Nephron progenitor cell (in vitro differentiated cells): ENCODE data around the gene SRGAP3.

Experiments used
- DNase-seq: peaks from one replicate; pipeline ENCODE4 v3.0.0; 2021
- H3K27ac Mint-ChIP-seq: 2 replicates; pipeline ENCODE4 v1.8.0; 2021; ENCODE audit warnings: mild to moderate bottlenecking, moderate library complexity, mixed read lengths
- H3K27me3 Mint-ChIP-seq: 2 replicates; pipeline ENCODE4 v1.8.0; 2021; ENCODE audit warnings: mild to moderate bottlenecking, low read depth, mixed read lengths; ENCODE audit not compliant: poor library complexity
- H3K36me3 Mint-ChIP-seq: 2 replicates; pipeline ENCODE4 v1.8.0; 2021; ENCODE audit warnings: low read depth, mixed read lengths
- H3K4me1 Mint-ChIP-seq: 2 replicates; pipeline ENCODE4 v1.8.0; 2021; ENCODE audit warnings: mixed read lengths
- H3K4me3 Mint-ChIP-seq: 2 replicates; pipeline ENCODE4 v1.8.0; 2021; ENCODE audit warnings: mild to moderate bottlenecking, moderate library complexity, mixed read lengths
- H3K9me3 Mint-ChIP-seq: 2 replicates; pipeline ENCODE4 v1.8.0; 2021; ENCODE audit warnings: mild to moderate bottlenecking, moderate library complexity, mixed read lengths
- CTCF ChIP-seq: fragments of 200-600 bp; sonication (generic); IDR thresholded peaks from 2 replicates; pipeline ENCODE4 v1.5.0; 2021; ENCODE audit warnings: antibody characterized with exemption

SRGAP3 gene

GRCh38 chr3:9203317-9203716, 46.1 kb downstream of the SRGAP3 start:
- H3K27me3 Mint-ChIP-seq: peaks cover 8% of the 10 kb centered on the region
- TF ChIP-seq CTCF: no peak
- peaks cover 98% of the 10 kb centered on the region for H3K4me1 Mint-ChIP-seq
- peaks cover 5% of the 10 kb centered on the region for H3K36me3 Mint-ChIP-seq
- no peaks in the 10 kb centered on the region for H3K9me3 Mint-ChIP-seq
- DNase-seq: no peak
- peak overlapping the region; percentile 52 for H3K27ac Mint-ChIP-seq
- H3K4me3 Mint-ChIP-seq: no peak overlapping the region

- TF ChIP-seq CTCF: no peak
- no peaks in the 10 kb centered on the region for H3K9me3 Mint-ChIP-seq
- H3K4me1 Mint-ChIP-seq: peaks cover 96% of the 10 kb centered on the region
- no peak for DNase-seq
- H3K27ac Mint-ChIP-seq: no peak overlapping the region
- peaks cover 8% of the 10 kb centered on the region for H3K27me3 Mint-ChIP-seq
- H3K36me3 Mint-ChIP-seq: peaks cover 5% of the 10 kb centered on the region
- no peak overlapping the region for H3K4me3 Mint-ChIP-seq
Measured at GRCh38 chr3:9202546-9202945, 46.9 kb downstream of the SRGAP3 start.

DNA sequence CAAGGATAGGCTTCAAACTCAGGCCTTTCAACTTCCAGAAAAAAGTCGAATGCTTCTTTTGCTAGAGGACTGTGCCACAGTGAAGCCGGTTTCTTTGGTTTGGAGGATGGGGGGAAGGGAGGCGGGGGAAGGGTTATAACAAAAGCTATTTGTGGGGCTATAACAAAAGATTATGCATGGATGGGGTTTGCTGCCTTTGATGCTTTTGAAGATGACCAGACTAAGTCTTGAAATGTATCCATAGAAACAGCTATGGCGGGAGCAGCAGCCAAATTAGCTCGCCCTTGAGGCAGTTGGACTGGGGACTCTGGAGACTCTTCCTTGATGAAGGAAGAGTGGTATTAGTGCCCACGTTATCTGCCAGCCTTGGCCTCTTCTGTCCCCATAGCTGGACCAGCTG, 47.5 kb downstream of the SRGAP3 start:
- H3K36me3 Mint-ChIP-seq: peaks cover 5% of the 10 kb centered on the region
- no peak overlapping the region for H3K4me3 Mint-ChIP-seq
- no peak for DNase-seq
- no peaks in the 10 kb centered on the region for H3K9me3 Mint-ChIP-seq
- no peak overlapping the region for H3K27ac Mint-ChIP-seq
- peaks cover 8% of the 10 kb centered on the region for H3K27me3 Mint-ChIP-seq
- no peak for TF ChIP-seq CTCF
- H3K4me1 Mint-ChIP-seq: peaks cover 97% of the 10 kb centered on the region

DNA sequence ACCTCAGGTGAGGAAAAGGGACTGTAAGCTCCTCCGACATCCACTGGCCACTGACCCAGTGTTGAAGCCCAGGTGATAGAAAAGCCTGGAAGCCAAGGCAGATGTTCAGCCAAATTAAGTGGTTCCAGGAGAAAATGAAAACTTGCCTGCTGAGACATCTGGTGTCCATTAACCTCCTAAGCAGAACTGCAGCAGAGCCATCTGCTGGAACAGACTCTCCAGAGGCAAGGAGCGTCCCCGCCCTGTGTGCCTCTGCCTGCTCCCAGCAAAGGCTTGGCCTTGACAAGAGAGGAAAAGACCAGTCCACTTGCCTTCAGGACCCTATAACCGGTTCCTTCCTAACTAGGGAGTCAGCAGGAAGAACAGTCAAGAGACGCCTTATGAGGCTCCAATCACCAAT, 48.2 kb downstream of the SRGAP3 start:
- H3K27ac Mint-ChIP-seq: peak overlapping the region; percentile 5
- peaks cover 8% of the 10 kb centered on the region for H3K27me3 Mint-ChIP-seq
- no peaks in the 10 kb centered on the region for H3K9me3 Mint-ChIP-seq
- DNase-seq: no peak
- no peak for TF ChIP-seq CTCF
- peaks cover 98% of the 10 kb centered on the region for H3K4me1 Mint-ChIP-seq
- H3K4me3 Mint-ChIP-seq: no peak overlapping the region
- no peaks in the 10 kb centered on the region for H3K36me3 Mint-ChIP-seq

DNA sequence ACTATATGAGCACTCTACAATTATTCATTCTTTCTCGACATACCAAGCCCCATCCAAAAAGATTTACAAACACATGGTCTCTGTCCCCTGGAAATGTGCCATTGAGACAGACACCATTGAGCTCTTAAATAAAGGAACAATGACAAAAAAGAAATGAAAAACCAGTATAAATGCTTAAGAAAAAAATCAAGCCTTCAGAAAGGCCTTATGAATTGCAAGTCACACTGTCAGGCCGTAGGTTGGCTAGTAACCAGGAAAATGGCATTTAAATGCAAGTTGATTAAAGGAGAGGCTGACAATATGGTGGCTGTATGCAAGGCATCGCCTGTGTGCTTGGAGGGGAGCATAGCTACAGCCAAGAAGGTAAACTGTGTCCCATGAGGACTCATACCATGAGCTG, 49.7 kb downstream of the SRGAP3 start:
- no peak for TF ChIP-seq CTCF
- H3K27me3 Mint-ChIP-seq: peaks cover 3% of the 10 kb centered on the region
- H3K27ac Mint-ChIP-seq: no peak overlapping the region
- peaks cover 3% of the 10 kb centered on the region for H3K9me3 Mint-ChIP-seq
- H3K36me3 Mint-ChIP-seq: no peaks in the 10 kb centered on the region
- H3K4me1 Mint-ChIP-seq: peaks cover 98% of the 10 kb centered on the region
- H3K4me3 Mint-ChIP-seq: no peak overlapping the region
- no peak for DNase-seq

- Mint-ChIP-seq H3K9me3 (peaks cover 3% of the 10 kb centered on the region), H3K27me3 (peaks cover 3% of the 10 kb centered on the region), H3K4me3 (no peak overlapping the region), H3K36me3 (peaks cover 6% of the 10 kb centered on the region), H3K27ac (peak overlapping the region; percentile 41), H3K4me1 (peaks cover 98% of the 10 kb centered on the region)
- no peak for TF ChIP-seq CTCF
- DNase-seq: no peak
Measured at GRCh38 chr3:9198899-9199335, 50.5 kb downstream of the SRGAP3 start.
